HEK293T (cell line): Measurements from ENCODE around the gene ROS1.

Experiments
- ARNT ChIP-seq: fragments of 450-650 bp; IDR thresholded peaks from 2 replicates; pipeline ENCODE4 v1.6.1; 2017; ENCODE audit warnings: mild to moderate bottlenecking
- BHLHE40 ChIP-seq: fragments of 450-650 bp; IDR thresholded peaks from 2 replicates; pipeline ENCODE4 v1.6.1; 2016; ENCODE audit warnings: mild to moderate bottlenecking, moderate library complexity, borderline replicate concordance
- CTBP1 ChIP-seq: fragments of 450-650 bp; IDR thresholded peaks from 2 replicates; pipeline ENCODE4 v1.6.1; 2016; ENCODE audit warnings: borderline replicate concordance
- ELF4 ChIP-seq: fragments of 450-650 bp; IDR thresholded peaks from 2 replicates; pipeline ENCODE4 v1.6.1; 2017; ENCODE audit warnings: antibody characterized with exemption
- FOXA1 ChIP-seq: fragments of 450-650 bp; IDR thresholded peaks from 2 replicates; pipeline ENCODE4 v1.6.1; 2016; ENCODE audit warnings: mild to moderate bottlenecking
- FOXM1 ChIP-seq: fragments of 450-650 bp; IDR thresholded peaks from 2 replicates; pipeline ENCODE4 v1.6.1; 2017; ENCODE audit warnings: mild to moderate bottlenecking, borderline replicate concordance
- NFRKB ChIP-seq: fragments of 450-650 bp; IDR thresholded peaks from 2 replicates; pipeline ENCODE4 v1.6.1; 2016; ENCODE audit warnings: mild to moderate bottlenecking, moderate library complexity
- PKNOX1 ChIP-seq: fragments of 450-650 bp; IDR thresholded peaks from 2 replicates; pipeline ENCODE4 v1.6.1; 2016
- SP1 ChIP-seq: fragments of 450-650 bp; IDR thresholded peaks from 2 replicates; pipeline ENCODE4 v1.6.1; 2017
- SUZ12 ChIP-seq: fragments of 450-650 bp; IDR thresholded peaks from 2 replicates; pipeline ENCODE4 v1.6.1; 2016; ENCODE audit warnings: mild to moderate bottlenecking
- TARDBP ChIP-seq: fragments of 450-650 bp; IDR thresholded peaks from 2 replicates; pipeline ENCODE4 v1.6.1; 2016
- ZNF384 ChIP-seq: fragments of 450-650 bp; IDR thresholded peaks from 2 replicates; pipeline ENCODE4 v1.6.1; 2016

DNA sequence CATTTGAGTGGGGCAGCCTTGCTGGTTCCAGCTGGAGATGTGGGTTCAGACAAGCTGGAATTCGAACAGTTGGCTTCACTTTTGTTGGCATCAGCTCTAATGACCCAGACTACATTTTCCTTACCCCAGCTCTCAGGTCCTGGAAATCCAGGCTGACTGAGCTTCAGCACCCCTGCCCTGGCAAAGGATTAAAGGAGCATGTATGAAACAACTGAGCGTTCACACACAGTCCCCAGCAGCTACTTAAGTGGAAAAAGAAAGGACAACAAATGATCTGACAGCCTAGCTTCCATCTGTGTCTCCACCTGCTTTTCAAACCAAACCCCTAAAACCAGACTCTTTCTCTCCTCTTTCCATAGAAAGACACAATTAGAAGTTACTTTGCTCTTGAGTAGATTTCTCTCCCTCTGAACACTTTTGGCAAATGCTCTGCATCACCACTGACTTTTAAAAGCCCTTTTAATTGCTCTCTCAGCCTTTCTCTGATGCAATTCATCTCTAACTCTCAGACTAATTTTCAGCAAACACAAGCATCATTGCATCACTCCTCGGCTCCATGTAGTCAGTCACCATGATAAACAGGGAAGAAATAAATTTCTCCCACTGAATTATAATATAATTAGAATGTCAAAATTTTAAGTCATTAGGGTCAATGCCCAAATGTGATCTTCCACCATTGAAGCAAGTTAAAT, 28.1 kb downstream of the ROS1 start:
- TF ChIP-seq PKNOX1: no peak
- no peak for TF ChIP-seq FOXM1
- TF ChIP-seq SP1: no peak
- TF ChIP-seq FOXA1: no peak
- no peak for TF ChIP-seq NFRKB
- no peak for TF ChIP-seq ELF4
- no peak for TF ChIP-seq BHLHE40
- no peak for TF ChIP-seq SUZ12
- no peak for TF ChIP-seq ARNT
- TF ChIP-seq TARDBP: no peak
- TF ChIP-seq ZNF384: no peak
- no peak for TF ChIP-seq CTBP1
